Peyer's patch (tissue), 4 donors: Measurements from ENCODE around the gene GATA6. TPM values are rescaled to one million over a fixed set of nuclear protein-coding genes. Genes with fewer than 3 reads are reported as not detected.
A peak's percentile ranks its signal among the peaks of the same experiment; 100 is the strongest.

Experiments used
- DNase-seq, 3 donors: peaks; one replicate each; pipeline ENCODE4 v3.0.0-alpha.2; 2017 to 2019
- H3K27ac ChIP-seq, 4 donors: fragments of 200-600 bp; sonication (generic); one replicate each; pipeline ENCODE4 v1.5.1; 2016 to 2019
- H3K27me3 ChIP-seq, 2 donors: fragments of 200-600 bp; sonication (generic); one replicate each; pipeline ENCODE4 v1.5.1; 2019
- H3K36me3 ChIP-seq, 3 donors: fragments of 200-600 bp; sonication (generic); one replicate each; pipeline ENCODE4 v1.5.1; 2016 to 2019
- H3K4me1 ChIP-seq, 4 donors: fragments of 200-600 bp; sonication (generic); one replicate each; pipeline ENCODE4 v1.5.1; 2016 to 2019
- H3K4me3 ChIP-seq, 4 donors: fragments of 200-600 bp; sonication (generic); 1 replicate in 3 of 4; 2 replicates in 1 of 4; pipeline ENCODE4 v1.5.1; 2016 to 2019; ENCODE audit warnings: mild to moderate bottlenecking in 1 of 4
- H3K9me3 ChIP-seq, 4 donors: fragments of 200-600 bp; sonication (generic); one replicate each; pipeline ENCODE4 v1.5.1; 2016 to 2019; ENCODE audit warnings: mild to moderate bottlenecking in 1 of 4
- POLR2A ChIP-seq, 2 donors: fragments of 450-650 bp; IDR thresholded peaks; one replicate each; pipeline ENCODE4 v1.5.1; 2017; ENCODE audit warnings: antibody characterized with exemption in 2 of 2, mild to moderate bottlenecking in 2 of 2, moderate library complexity in 2 of 2
- total RNA-seq, 4 donors: library from RNA; depleted of rRNA; stranded (reverse); fragments of >200 nt; gene quantifications; one replicate each; pipeline ENCODE4 v1.1.0, GENCODE V29; 2016
- TF ChIP-seq, protein P1 (sequence below), 6 experiments: fragments of 450-650 bp in 4 of 6; fragments of 200-600 bp in 2 of 6; sonication (generic) in 1 of 6; IDR thresholded peaks; one replicate each; pipeline ENCODE4 v1.5.1; 2017 to 2019; ENCODE audit warnings: antibody characterized with exemption in 6 of 6, mild to moderate bottlenecking in 3 of 6, moderate library complexity in 1 of 6

GATA6 gene
- total RNA-seq, 4 donors from 2014 or later: 24.8 to 127 (median 114) TPM

DNA sequence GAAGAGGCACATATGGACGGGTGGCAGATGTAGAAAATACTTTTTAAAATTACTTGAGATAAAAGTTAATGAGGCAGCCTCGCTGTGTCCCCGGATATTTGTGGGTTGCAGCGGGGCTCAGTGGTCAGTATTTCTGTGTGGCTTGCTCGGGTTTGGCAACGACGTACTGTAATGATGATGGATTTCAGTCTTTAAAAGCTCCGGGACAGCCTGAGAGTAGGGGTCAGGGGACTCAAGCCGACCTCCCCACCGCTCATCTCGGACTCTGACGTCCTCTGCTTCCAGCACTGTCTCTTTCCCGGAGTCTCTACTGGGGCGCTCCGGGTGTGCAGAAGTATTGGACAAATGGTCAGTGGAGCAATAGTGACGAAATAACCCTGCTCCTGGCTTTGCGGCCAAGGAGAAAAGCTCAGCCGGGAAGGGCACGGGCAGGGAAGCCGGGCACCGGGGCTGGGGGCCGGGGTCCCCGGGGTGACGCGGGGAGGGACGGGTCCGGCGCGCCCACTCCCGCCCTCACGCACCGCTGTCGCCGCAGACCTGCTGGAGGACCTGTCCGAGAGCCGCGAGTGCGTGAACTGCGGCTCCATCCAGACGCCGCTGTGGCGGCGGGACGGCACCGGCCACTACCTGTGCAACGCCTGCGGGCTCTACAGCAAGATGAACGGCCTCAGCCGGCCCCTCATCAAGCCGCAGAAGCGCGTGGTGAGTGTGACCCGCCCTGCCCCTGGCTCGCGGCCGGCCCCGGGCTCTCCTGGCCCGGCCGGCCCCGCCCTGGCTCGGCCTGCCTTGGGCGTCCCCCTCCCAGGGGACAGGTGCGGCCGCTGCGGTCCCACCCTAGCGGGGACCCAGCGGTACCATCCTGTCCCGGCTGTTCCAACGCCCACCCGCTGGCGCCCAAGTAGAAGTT lies 7.3 kb downstream of the GATA6 start:
- no peaks in the 10 kb centered on the region for H3K27me3 ChIP-seq
- peak overlapping the region; percentile 17 to 96 (median 68) for H3K27ac ChIP-seq
- H3K9me3 ChIP-seq: peaks cover 0 to 5% (median 0%) of the 10 kb centered on the region in 4 donors
- peak in 1 of 3 donors; percentile 77 for DNase-seq
- peaks cover 0 to 12% (median 0%) of the 10 kb centered on the region in 3 donors for H3K36me3 ChIP-seq
- no peaks in the 10 kb centered on the region for H3K4me1 ChIP-seq
- H3K4me3 ChIP-seq: peak overlapping the region in 3 of 4 donors; percentile 13 to 90 (median 87)
- TF ChIP-seq POLR2A (IDR thresholded peaks at IDR 0.05): no peak
- TF ChIP-seq, protein P1, sequence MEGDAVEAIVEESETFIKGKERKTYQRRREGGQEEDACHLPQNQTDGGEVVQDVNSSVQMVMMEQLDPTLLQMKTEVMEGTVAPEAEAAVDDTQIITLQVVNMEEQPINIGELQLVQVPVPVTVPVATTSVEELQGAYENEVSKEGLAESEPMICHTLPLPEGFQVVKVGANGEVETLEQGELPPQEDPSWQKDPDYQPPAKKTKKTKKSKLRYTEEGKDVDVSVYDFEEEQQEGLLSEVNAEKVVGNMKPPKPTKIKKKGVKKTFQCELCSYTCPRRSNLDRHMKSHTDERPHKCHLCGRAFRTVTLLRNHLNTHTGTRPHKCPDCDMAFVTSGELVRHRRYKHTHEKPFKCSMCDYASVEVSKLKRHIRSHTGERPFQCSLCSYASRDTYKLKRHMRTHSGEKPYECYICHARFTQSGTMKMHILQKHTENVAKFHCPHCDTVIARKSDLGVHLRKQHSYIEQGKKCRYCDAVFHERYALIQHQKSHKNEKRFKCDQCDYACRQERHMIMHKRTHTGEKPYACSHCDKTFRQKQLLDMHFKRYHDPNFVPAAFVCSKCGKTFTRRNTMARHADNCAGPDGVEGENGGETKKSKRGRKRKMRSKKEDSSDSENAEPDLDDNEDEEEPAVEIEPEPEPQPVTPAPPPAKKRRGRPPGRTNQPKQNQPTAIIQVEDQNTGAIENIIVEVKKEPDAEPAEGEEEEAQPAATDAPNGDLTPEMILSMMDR (IDR thresholded peaks at IDR 0.05): no peak

DNA sequence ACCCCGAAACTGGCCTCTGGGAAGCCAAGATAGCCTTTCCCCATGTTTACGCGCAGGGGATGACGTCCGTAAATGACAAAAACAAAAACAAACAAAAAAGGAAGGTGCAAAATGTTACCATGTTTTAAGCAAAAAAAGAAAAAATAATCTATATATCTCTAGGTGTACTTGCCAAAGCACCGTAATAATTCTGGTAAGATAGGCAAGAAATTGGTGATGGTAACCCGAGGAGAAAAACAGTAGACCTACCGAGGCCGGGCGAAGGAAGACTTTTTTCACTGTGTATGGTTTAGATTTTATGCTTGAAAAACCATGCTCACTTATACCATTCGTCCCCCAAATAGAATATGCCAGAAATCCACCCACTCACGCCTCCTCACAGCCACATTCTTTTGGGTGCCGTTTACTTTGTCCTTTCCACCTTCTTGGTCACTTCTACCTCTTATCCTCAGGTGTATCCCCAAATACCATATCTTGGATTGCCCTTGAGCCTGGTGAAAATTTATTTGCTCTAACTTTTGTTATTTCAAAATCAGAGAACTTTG lies 8.0 kb downstream of the GATA6 start:
- H3K27ac ChIP-seq: peak overlapping the region in 3 of 4 donors; percentile 48 to 96 (median 89)

GRCh38 chr18:22179174-22179573 lies 9.8 kb downstream of the GATA6 start:
- Histone ChIP-seq H3K36me3 (peaks cover 0 to 17% (median 0%) of the 10 kb centered on the region in 3 donors), H3K4me1 (peaks cover 0 to 8% (median 0%) of the 10 kb centered on the region in 4 donors), H3K9me3 (no peaks in the 10 kb centered on the region), H3K4me3 (no peak overlapping the region), H3K27me3 (no peaks in the 10 kb centered on the region), H3K27ac (peak overlapping the region in 2 of 4 donors; percentile 89 to 96)
- DNase-seq: no peak
- TF ChIP-seq, protein P1 (IDR thresholded peaks at IDR 0.05): no peak
- TF ChIP-seq POLR2A (IDR thresholded peaks at IDR 0.05): peak in 1 of 2 donors; percentile 56

More for the DNA sequence above, 8.0 kb downstream of the GATA6 start:
- no peak for DNase-seq
- H3K9me3 ChIP-seq: peaks cover 0 to 2% (median 0%) of the 10 kb centered on the region in 4 donors
- no peaks in the 10 kb centered on the region for H3K27me3 ChIP-seq
- H3K36me3 ChIP-seq: peaks cover 0 to 14% (median 0%) of the 10 kb centered on the region in 3 donors
- H3K4me3 ChIP-seq: peak overlapping the region in 3 of 4 donors; percentile 13 to 90 (median 87)
- TF ChIP-seq, protein P1 (IDR thresholded peaks at IDR 0.05): no peak
- TF ChIP-seq POLR2A (IDR thresholded peaks at IDR 0.05): no peak
- peaks cover 0 to 5% (median 0%) of the 10 kb centered on the region in 4 donors for H3K4me1 ChIP-seq

DNA sequence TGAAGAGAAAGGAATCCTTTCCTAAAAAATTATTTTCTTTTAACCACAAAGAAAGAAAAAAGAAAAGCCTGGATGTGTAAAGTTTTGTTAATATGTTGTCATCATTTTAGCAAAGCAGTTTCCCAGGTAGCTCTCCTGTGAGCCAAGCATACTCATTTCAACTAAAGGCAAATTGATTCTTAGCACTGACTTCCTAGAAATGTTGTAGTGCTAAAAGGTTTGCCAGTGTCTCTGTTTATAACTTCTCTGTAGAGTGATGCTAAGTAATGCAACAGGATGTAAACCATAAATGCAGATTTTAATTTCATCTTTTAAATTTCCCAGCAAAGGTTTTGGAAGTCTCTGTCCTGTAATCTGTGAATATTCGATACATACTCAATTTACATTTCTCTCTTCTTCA lies 10.2 kb downstream of the GATA6 start:
- H3K4me1 ChIP-seq: peaks cover 0 to 11% (median 0%) of the 10 kb centered on the region in 4 donors
- TF ChIP-seq, protein P1 (IDR thresholded peaks at IDR 0.05): no peak
- TF ChIP-seq POLR2A (IDR thresholded peaks at IDR 0.05): no peak

DNA sequence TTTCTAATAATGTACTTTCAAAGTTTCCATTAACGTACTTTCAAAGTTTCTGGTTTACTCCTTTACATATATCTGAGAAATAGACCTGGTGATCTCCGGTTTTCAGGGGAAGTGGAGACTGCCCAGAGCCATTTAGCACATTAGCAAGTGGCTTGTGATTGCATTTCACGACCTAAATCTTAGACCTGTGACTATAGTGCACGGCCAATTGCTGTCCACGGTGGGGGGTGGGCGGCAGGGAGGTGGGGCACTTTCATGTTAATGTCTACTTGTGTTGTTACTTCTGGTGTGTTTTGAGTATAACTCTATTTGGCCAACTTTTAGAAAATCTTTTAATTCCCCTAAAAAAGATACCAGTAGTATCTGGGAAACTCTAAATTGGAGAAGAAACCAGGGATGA lies 11.3 kb downstream of the GATA6 start:
- H3K36me3 ChIP-seq: peaks cover 0 to 22% (median 0%) of the 10 kb centered on the region in 3 donors
- TF ChIP-seq, protein P1 (IDR thresholded peaks at IDR 0.05): no peak
- TF ChIP-seq POLR2A (IDR thresholded peaks at IDR 0.05): no peak
- peak overlapping the region in 1 of 4 donors; percentile 31 for H3K4me3 ChIP-seq
- no peak for DNase-seq
- H3K9me3 ChIP-seq: no peaks in the 10 kb centered on the region
- H3K27ac ChIP-seq: peak overlapping the region in 1 of 4 donors; percentile 80
- H3K4me1 ChIP-seq: peaks cover 0 to 22% (median 0%) of the 10 kb centered on the region in 4 donors
- H3K27me3 ChIP-seq: no peaks in the 10 kb centered on the region

More for the DNA sequence above, 10.2 kb downstream of the GATA6 start:
- peaks cover 0 to 17% (median 0%) of the 10 kb centered on the region in 3 donors for H3K36me3 ChIP-seq
- no peaks in the 10 kb centered on the region for H3K9me3 ChIP-seq
- no peak for DNase-seq
- H3K27ac ChIP-seq: peak overlapping the region in 2 of 4 donors; percentile 52 to 80
- peak overlapping the region in 1 of 4 donors; percentile 8 for H3K4me3 ChIP-seq
- no peaks in the 10 kb centered on the region for H3K27me3 ChIP-seq
